Bronchial epithelial cell (primary cell): ENCODE results near the gene ATP11C. TPM values are rescaled to one million over a fixed set of nuclear protein-coding genes. Genes with fewer than 3 reads are reported as not detected.

Experiments used
- DNase-seq: peaks from one replicate; pipeline ENCODE4 v3.0.0-alpha.2; 2010; ENCODE audit warnings: low read depth
- FAIRE-seq: peaks from 2 replicates; lab custom pipeline; 2011; peaks lifted over from hg19 to GRCh38; lab: Jason Lieb, UNC
- H3K27me3 ChIP-seq: 2 replicates; pipeline ENCODE4 v1.5.1; 2011; ENCODE audit warnings: low read length; ENCODE audit not compliant: control insufficient read depth, insufficient read depth
- H3K36me3 ChIP-seq: 2 replicates; pipeline ENCODE4 v1.5.1; 2011; ENCODE audit warnings: low read length; ENCODE audit not compliant: control insufficient read depth, insufficient read depth
- H3K4me3 ChIP-seq: 2 replicates; pipeline ENCODE4 v1.5.1; 2011; ENCODE audit warnings: mild to moderate bottlenecking, low read depth, low read length, control low read depth
- CTCF ChIP-seq: IDR thresholded peaks from 2 replicates; pipeline ENCODE4 v1.5.1; 2011; ENCODE audit warnings: mild to moderate bottlenecking, moderate library complexity, low read length, control low read depth, inconsistent platforms; ENCODE audit not compliant: insufficient read depth, severe bottlenecking
- total RNA-seq: library from RNA; depleted of rRNA; stranded (reverse); fragments of >200 nt; gene quantifications from 2 replicates; pipeline ENCODE4 v1.2.1, GENCODE V29; 2014

The ATP11C gene
- total RNA-seq, 1 donor from 2014 or later: 10.0 TPM

DNA sequence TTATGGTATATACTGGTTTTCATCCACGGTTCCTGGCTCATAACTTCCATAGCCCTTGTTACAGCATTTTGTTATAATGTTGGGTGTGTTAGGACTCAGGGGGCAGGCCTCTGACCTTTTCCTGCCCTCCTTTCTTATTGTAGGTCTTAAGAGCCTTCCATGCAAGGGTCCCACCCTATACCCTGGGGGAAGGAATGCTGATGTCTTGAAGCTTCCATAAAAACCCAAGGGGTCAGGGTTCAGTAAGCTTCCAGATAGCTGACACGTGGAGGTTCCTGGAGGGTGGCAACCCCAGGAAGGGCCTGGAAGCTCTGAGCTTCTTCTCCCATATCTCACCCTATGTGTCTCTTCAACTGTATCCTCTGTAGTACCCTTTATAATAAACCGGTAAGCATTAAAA is 29.6 kb downstream of the ATP11C start:
- FAIRE-seq (no peak), DNase-seq (no peak)
- Histone ChIP-seq H3K27me3 (no peaks in the 10 kb centered on the region), H3K36me3 (no peaks in the 10 kb centered on the region), H3K4me3 (no peak overlapping the region)
- no peak for TF ChIP-seq CTCF

DNA sequence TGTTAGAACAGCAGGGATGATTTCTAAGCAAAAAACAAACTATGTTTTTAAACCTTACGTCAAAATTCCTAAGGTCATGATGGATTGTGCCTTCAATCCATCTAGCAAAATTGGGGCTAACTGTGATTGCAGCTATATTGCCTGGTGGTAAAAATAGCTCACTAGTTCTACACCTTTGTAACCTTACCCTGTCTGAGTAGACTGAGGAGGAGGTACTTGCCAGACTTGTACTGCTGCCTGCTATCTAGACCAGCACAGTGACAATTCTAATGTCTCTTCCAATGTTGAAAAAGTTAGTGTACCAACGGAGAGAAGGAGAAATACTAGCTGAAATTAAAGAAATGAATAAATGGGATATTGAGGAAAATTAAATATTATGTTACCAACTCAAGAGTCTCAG is 30.3 kb downstream of the ATP11C start:
- no peaks in the 10 kb centered on the region for H3K27me3 ChIP-seq
- H3K36me3 ChIP-seq: no peaks in the 10 kb centered on the region
- TF ChIP-seq CTCF: no peak
- no peak overlapping the region for H3K4me3 ChIP-seq
- no peak for FAIRE-seq
- DNase-seq: no peak

DNA sequence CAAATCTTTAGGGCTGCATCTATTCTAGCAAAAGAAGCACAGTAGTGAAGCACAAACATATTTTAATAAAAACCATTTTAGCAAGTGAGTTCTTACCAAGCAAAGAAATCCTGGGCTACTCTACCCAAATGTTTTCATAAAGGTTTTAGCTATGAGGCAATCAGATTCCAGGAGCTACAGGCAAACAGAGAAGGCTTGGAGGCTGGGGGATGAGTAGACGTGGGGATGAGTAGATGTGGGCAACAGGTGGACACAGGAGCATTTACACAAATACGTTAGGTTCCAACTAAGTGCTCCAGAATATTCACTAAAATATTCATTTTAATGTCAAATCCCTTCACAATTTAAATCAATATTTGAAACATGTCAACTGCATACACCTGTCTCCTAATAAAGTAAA is 34.5 kb downstream of the ATP11C start:
- no peak for FAIRE-seq
- TF ChIP-seq CTCF: no peak
- DNase-seq: no peak
- Histone ChIP-seq H3K27me3 (no peaks in the 10 kb centered on the region), H3K36me3 (no peaks in the 10 kb centered on the region), H3K4me3 (no peak overlapping the region)

DNA sequence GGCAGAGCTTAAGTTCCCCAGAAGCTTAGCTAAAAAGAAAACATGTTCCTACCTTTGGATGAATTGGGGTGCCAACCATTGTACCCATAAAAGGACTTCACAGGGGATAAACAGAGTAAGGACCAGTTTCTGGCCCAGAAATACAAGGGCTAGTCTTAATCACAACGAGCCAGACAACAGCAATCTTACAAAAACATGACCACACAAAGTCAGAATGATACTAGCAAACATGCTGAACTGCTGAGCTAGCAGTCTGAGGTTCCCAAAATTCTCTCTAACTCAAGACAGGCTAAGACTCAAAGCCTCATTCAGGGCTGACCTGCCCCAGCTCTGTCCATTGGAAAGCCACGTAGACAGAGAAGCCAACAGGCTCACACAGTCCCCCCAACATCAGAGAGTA is 40.3 kb downstream of the ATP11C start:
- TF ChIP-seq CTCF: no peak
- FAIRE-seq: no peak

DNA sequence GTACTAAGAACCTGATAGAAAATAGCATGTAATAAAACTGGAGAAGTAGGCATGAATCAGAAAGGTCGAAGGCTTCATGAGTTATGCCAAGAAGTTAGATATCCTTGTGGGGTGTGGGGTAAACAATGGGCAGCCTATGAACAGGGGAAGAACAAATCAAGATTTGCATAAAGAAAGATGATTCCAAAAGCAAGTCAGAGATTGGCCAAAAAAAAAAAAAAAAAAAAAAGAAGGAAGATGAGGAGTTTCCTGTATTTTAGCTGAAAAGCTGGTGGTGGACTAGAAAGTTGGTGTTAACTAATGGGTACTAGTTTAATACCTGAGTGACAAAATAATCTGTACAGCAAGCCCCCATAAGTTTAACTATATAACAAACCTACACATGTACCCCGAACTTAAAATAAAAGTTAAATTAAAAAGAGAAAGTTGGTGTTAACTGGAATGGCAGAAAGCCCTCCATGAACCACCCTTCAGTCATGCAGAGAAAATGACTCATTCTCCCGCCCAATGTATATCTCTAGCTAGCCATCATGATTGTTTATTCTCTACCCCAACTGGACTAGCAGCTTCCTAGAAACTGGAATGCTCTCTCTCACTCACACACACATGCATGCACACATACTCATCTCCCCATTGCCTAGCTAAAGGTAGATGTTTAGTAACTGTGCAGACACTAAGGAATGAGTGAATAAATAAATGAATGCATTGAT is 41.7 kb downstream of the ATP11C start:
- FAIRE-seq (no peak), DNase-seq (peak; percentile 85)
- Histone ChIP-seq H3K36me3 (no peaks in the 10 kb centered on the region), H3K4me3 (no peak overlapping the region), H3K27me3 (no peaks in the 10 kb centered on the region)
- TF ChIP-seq CTCF: no peak

More for the DNA sequence above, 40.3 kb downstream of the ATP11C start:
- DNase-seq: no peak
- Histone ChIP-seq H3K27me3 (no peaks in the 10 kb centered on the region), H3K4me3 (no peak overlapping the region), H3K36me3 (no peaks in the 10 kb centered on the region)

- TF ChIP-seq CTCF: no peak
- DNase-seq (peak; percentile 50), FAIRE-seq (no peak)
- Histone ChIP-seq H3K27me3 (no peaks in the 10 kb centered on the region), H3K36me3 (no peaks in the 10 kb centered on the region), H3K4me3 (no peak overlapping the region)
Measured at GRCh38 chrX:139889760-139890159, 43.1 kb downstream of the ATP11C start.
